ENCODE measurements around the gene SSH2.
A peak's percentile ranks its signal among the peaks of the same experiment; 100 is the strongest.
"Not testable (repeated sequence)": the region's sequence is repeated elsewhere in the genome, so short reads cannot be mapped to it uniquely, and the experiment has no call there.

Gene SSH2

GRCh38 chr17:29870836-29871465, 59.1 kb downstream of the SSH2 start:
- no peak overlapping the region for H3K4me2 ChIP-seq (ENCODE audit: low read length)
- H3K79me2 ChIP-seq (ENCODE audit: low read length): peaks cover 8% of the 10 kb centered on the region
- no peaks in the 10 kb centered on the region for H3K27me3 ChIP-seq (ENCODE audit: low read depth, low read length)
- peaks cover 10% of the 10 kb centered on the region for H3K4me1 ChIP-seq (ENCODE audit: low read length)
- no peak for TF ChIP-seq EZH2phosphoT487 (IDR thresholded peaks at IDR 0.05; ENCODE audit: low read depth)
- no peak for TF ChIP-seq CTCF (IDR thresholded peaks at IDR 0.05; ENCODE audit: low read depth, low read length)
- no peak overlapping the region for H3K9ac ChIP-seq (ENCODE audit: low read length)
- no peak overlapping the region for H2AFZ ChIP-seq (ENCODE audit: low read depth, low read length)
- no peaks in the 10 kb centered on the region for H3K36me3 ChIP-seq (replicated peaks; ENCODE audit: low read depth, low read length)
- peaks cover 5% of the 10 kb centered on the region; the same call in 1 of the 2 replicates for H4K20me1 ChIP-seq (ENCODE audit: insufficient read depth, low read length)
- H3K9me3 ChIP-seq (ENCODE audit: insufficient read depth, low read length): no peaks in the 10 kb centered on the region
- H3K27ac ChIP-seq (ENCODE audit: low read length): no peak overlapping the region
- H3K4me3 ChIP-seq (ENCODE audit: low read length): no peak overlapping the region

GRCh38 chr17:29867643-29868181, 62.3 kb downstream of the SSH2 start:
- no peak overlapping the region for H3K9ac ChIP-seq (ENCODE audit: low read length)
- H3K36me3 ChIP-seq (replicated peaks; ENCODE audit: low read depth, low read length): no peaks in the 10 kb centered on the region
- no peak overlapping the region for H3K4me3 ChIP-seq (ENCODE audit: low read length)
- no peak overlapping the region for H3K27ac ChIP-seq (ENCODE audit: low read length)
- no peak overlapping the region for H2AFZ ChIP-seq (ENCODE audit: low read depth, low read length)
- H3K79me2 ChIP-seq (ENCODE audit: low read length): 0 out of 2 replicates have a peak, but pooled peaks cover 6% of the 10 kb centered on the region
- H4K20me1 ChIP-seq (ENCODE audit: insufficient read depth, low read length): no peaks in the 10 kb centered on the region
- TF ChIP-seq EZH2phosphoT487 (IDR thresholded peaks at IDR 0.05; ENCODE audit: low read depth): no peak
- peak; percentile 56 for TF ChIP-seq CTCF (IDR thresholded peaks at IDR 0.05; ENCODE audit: low read depth, low read length)
- H3K9me3 ChIP-seq (ENCODE audit: insufficient read depth, low read length): no peaks in the 10 kb centered on the region
- H3K4me2 ChIP-seq (ENCODE audit: low read length): no peak overlapping the region
- no peaks in the 10 kb centered on the region for H3K27me3 ChIP-seq (ENCODE audit: low read depth, low read length)
- peaks cover 18% of the 10 kb centered on the region for H3K4me1 ChIP-seq (ENCODE audit: low read length)

- no peaks in the 10 kb centered on the region for H3K27me3 ChIP-seq (ENCODE audit: low read depth, low read length)
- H3K27ac ChIP-seq (ENCODE audit: low read length): no peak overlapping the region
- TF ChIP-seq EZH2phosphoT487 (IDR thresholded peaks at IDR 0.05; ENCODE audit: low read depth): no peak
- TF ChIP-seq CTCF (IDR thresholded peaks at IDR 0.05; ENCODE audit: low read depth, low read length): no peak
- H3K9me3 ChIP-seq (ENCODE audit: insufficient read depth, low read length): no peaks in the 10 kb centered on the region
- no peak overlapping the region for H3K4me2 ChIP-seq (ENCODE audit: low read length)
- H4K20me1 ChIP-seq (ENCODE audit: insufficient read depth, low read length): no peaks in the 10 kb centered on the region
- H3K4me1 ChIP-seq (ENCODE audit: low read length): peaks cover 18% of the 10 kb centered on the region
- 0 out of 2 replicates have a peak, but pooled peaks cover 9% of the 10 kb centered on the region for H3K79me2 ChIP-seq (ENCODE audit: low read length)
- no peaks in the 10 kb centered on the region for H3K36me3 ChIP-seq (replicated peaks; ENCODE audit: low read depth, low read length)
- no peak overlapping the region for H3K9ac ChIP-seq (ENCODE audit: low read length)
- no peak overlapping the region for H2AFZ ChIP-seq (ENCODE audit: low read depth, low read length)
- no peak overlapping the region for H3K4me3 ChIP-seq (ENCODE audit: low read length)
These were observed 63.2 kb downstream of the SSH2 start for GRCh38 chr17:29866746-29867404.

- Histone ChIP-seq H3K79me2 (ENCODE audit: low read length) (0 out of 2 replicates have a peak, but pooled peaks cover 9% of the 10 kb centered on the region), H3K4me1 (ENCODE audit: low read length) (peaks cover 18% of the 10 kb centered on the region), H3K27ac (ENCODE audit: low read length) (no peak overlapping the region), H3K36me3 (replicated peaks; ENCODE audit: low read depth, low read length) (no peaks in the 10 kb centered on the region), H3K9ac (ENCODE audit: low read length) (no peak overlapping the region), H3K9me3 (ENCODE audit: insufficient read depth, low read length) (no peaks in the 10 kb centered on the region), H2AFZ (ENCODE audit: low read depth, low read length) (no peak overlapping the region), H4K20me1 (ENCODE audit: insufficient read depth, low read length) (no peaks in the 10 kb centered on the region), H3K27me3 (ENCODE audit: low read depth, low read length) (no peaks in the 10 kb centered on the region), H3K4me3 (ENCODE audit: low read length) (no peak overlapping the region), H3K4me2 (ENCODE audit: low read length) (no peak overlapping the region)
- no peak for TF ChIP-seq CTCF (IDR thresholded peaks at IDR 0.05; ENCODE audit: low read depth, low read length)
- no peak for TF ChIP-seq EZH2phosphoT487 (IDR thresholded peaks at IDR 0.05; ENCODE audit: low read depth)
These were observed 65.4 kb downstream of the SSH2 start for GRCh38 chr17:29864615-29865014.

- not testable (repeated sequence) for H2AFZ ChIP-seq (ENCODE audit: low read depth, low read length); H3K36me3 ChIP-seq (replicated peaks; ENCODE audit: low read depth, low read length); H3K9me3 ChIP-seq (ENCODE audit: insufficient read depth, low read length); H3K9ac ChIP-seq (ENCODE audit: low read length); H4K20me1 ChIP-seq (ENCODE audit: insufficient read depth, low read length); H3K79me2 ChIP-seq (ENCODE audit: low read length); H3K27ac ChIP-seq (ENCODE audit: low read length); H3K27me3 ChIP-seq (ENCODE audit: low read depth, low read length); H3K4me2 ChIP-seq (ENCODE audit: low read length); H3K4me3 ChIP-seq (ENCODE audit: low read length)
- H3K4me1 ChIP-seq (ENCODE audit: low read length): peaks cover 18% of the 10 kb centered on the region
These were observed 65.9 kb downstream of the SSH2 start for GRCh38 chr17:29864123-29864522.

All from OCI-LY3 (cell line).